Vagina (tissue), 2 donors: ENCODE results near the gene PRTN3. TPM values are rescaled to one million over a fixed set of nuclear protein-coding genes. Genes with fewer than 3 reads are reported as not detected.

Experiments used
- DNase-seq, 2 donors: peaks; one replicate each; pipeline ENCODE4 v3.0.0-alpha.2; 2017; ENCODE audit errors: extremely low spot score in 2 of 2
- H3K27ac ChIP-seq: fragments of 200-600 bp; sonication (generic); one replicate; pipeline ENCODE4 v1.5.1; 2019
- H3K27me3 ChIP-seq: fragments of 200-600 bp; sonication (generic); one replicate; pipeline ENCODE4 v1.5.1; 2019
- H3K36me3 ChIP-seq, 2 donors: fragments of 200-600 bp; sonication (generic); one replicate each; pipeline ENCODE4 v1.5.1; 2017 to 2019
- H3K4me1 ChIP-seq: fragments of 200-600 bp; sonication (generic); one replicate; pipeline ENCODE4 v1.5.1; 2019
- H3K4me3 ChIP-seq, 2 donors: fragments of 200-600 bp; sonication (generic); 1 replicate in 1 of 2; 2 replicates in 1 of 2; pipeline ENCODE4 v1.5.1; 2016 to 2019
- H3K9me3 ChIP-seq: fragments of 200-600 bp; sonication (generic); one replicate; pipeline ENCODE4 v1.5.1; 2019
- CTCF ChIP-seq, 3 experiments: fragments of 450-650 bp in 2 of 3; fragments of 200-600 bp in 1 of 3; sonication (generic) in 1 of 3; IDR thresholded peaks; one replicate each; pipeline ENCODE4 v1.5.1; 2017 to 2019; ENCODE audit warnings: antibody characterized with exemption in 3 of 3, mild to moderate bottlenecking in 2 of 3, moderate library complexity in 2 of 3
- POLR2A ChIP-seq, 2 donors: fragments of 450-650 bp; IDR thresholded peaks; one replicate each; pipeline ENCODE4 v1.6.1; 2017; ENCODE audit warnings: antibody characterized with exemption in 2 of 2, mild to moderate bottlenecking in 2 of 2, moderate library complexity in 2 of 2
- POLR2AphosphoS5 ChIP-seq, 2 donors: sonication (generic); formaldehyde crosslinking; IDR thresholded peaks; one replicate each; pipeline ENCODE4 v1.9.0; 2017; ENCODE audit warnings: antibody characterized with exemption in 2 of 2, mild to moderate bottlenecking in 2 of 2, low read depth in 1 of 2; ENCODE audit not compliant: insufficient read depth in 1 of 2
- intact Hi-C: fragments of 100-400 bp; cut with DNase I; formaldehyde crosslinking; loops from one replicate; pipeline ENCODE4 v1.15.1; 2023
- total RNA-seq: library from RNA; depleted of rRNA; stranded (reverse); fragments of >200 nt; gene quantifications from one replicate; pipeline ENCODE4 v1.2.3, GENCODE V29; 2016

PRTN3 gene
- total RNA-seq, 1 donor from 2014 or later, result not detected

GRCh38 chr19:801030-801860, 39.6 kb upstream of the PRTN3 start:
- Histone ChIP-seq H3K27me3 (no peaks in the 10 kb centered on the region), H3K4me3 (peak overlapping the region; percentile 7 to 42), H3K36me3 (peaks cover 0 to 33% of the 10 kb centered on the region in 2 donors), H3K4me1 (peaks cover 61% of the 10 kb centered on the region), H3K9me3 (no peaks in the 10 kb centered on the region), H3K27ac (peak overlapping the region; percentile 97)
- intact Hi-C loops, result loop anchor here (5.0 kb wide), 1 partner anchor 46 kb away; no protein-coding TSS in a partner anchor
- DNase-seq, result no peak
- no peak for TF ChIP-seq POLR2AphosphoS5 (IDR thresholded peaks at IDR 0.05; ENCODE audit: insufficient read depth in 1 of 2, low read depth in 1 of 2)
- no peak for TF ChIP-seq CTCF (IDR thresholded peaks at IDR 0.05)
- no peak for TF ChIP-seq POLR2A (IDR thresholded peaks at IDR 0.05)

- peaks cover 0 to 41% of the 10 kb centered on the region in 2 donors for H3K36me3 ChIP-seq
- intact Hi-C loops, result loop anchor here (5.0 kb wide), 1 partner anchor 45 kb away; no protein-coding TSS in a partner anchor
These were observed 38.8 kb upstream of the PRTN3 start for GRCh38 chr19:801861-802497.

GRCh38 chr19:802498-803098, 38.2 kb upstream of the PRTN3 start:
- TF ChIP-seq CTCF (IDR thresholded peaks at IDR 0.05) (no peak), POLR2A (IDR thresholded peaks at IDR 0.05) (no peak), POLR2AphosphoS5 (IDR thresholded peaks at IDR 0.05; ENCODE audit: insufficient read depth in 1 of 2, low read depth in 1 of 2) (no peak)
- no peak for DNase-seq
- H3K9me3 ChIP-seq, result no peaks in the 10 kb centered on the region
- H3K27me3 ChIP-seq, result no peaks in the 10 kb centered on the region
- peaks cover 57% of the 10 kb centered on the region for H3K4me1 ChIP-seq
- intact Hi-C loops, result loop anchor here (5.0 kb wide), 1 partner anchor 45 kb away; no protein-coding TSS in a partner anchor
- peak overlapping the region in 1 of 2 donors; percentile 7 for H3K4me3 ChIP-seq
- peaks cover 0 to 45% of the 10 kb centered on the region in 2 donors for H3K36me3 ChIP-seq
- peak overlapping the region; percentile 97 for H3K27ac ChIP-seq

More at GRCh38 chr19:801861-802497, 38.8 kb upstream of the PRTN3 start:
- Histone ChIP-seq H3K4me1 (peaks cover 57% of the 10 kb centered on the region), H3K4me3 (peak overlapping the region; percentile 7 to 42), H3K27me3 (no peaks in the 10 kb centered on the region), H3K9me3 (no peaks in the 10 kb centered on the region), H3K27ac (peak overlapping the region; percentile 97)
- TF ChIP-seq POLR2A (IDR thresholded peaks at IDR 0.05), result no peak
- no peak for TF ChIP-seq CTCF (IDR thresholded peaks at IDR 0.05)
- TF ChIP-seq POLR2AphosphoS5 (IDR thresholded peaks at IDR 0.05; ENCODE audit: insufficient read depth in 1 of 2, low read depth in 1 of 2), result no peak
- no peak for DNase-seq

GRCh38 chr19:803099-803561, 37.7 kb upstream of the PRTN3 start:
- no peaks in the 10 kb centered on the region for H3K9me3 ChIP-seq
- DNase-seq, result no peak
- peaks cover 0 to 50% of the 10 kb centered on the region in 2 donors for H3K36me3 ChIP-seq
- TF ChIP-seq POLR2AphosphoS5 (IDR thresholded peaks at IDR 0.05; ENCODE audit: insufficient read depth in 1 of 2, low read depth in 1 of 2) (no peak), POLR2A (IDR thresholded peaks at IDR 0.05) (no peak), CTCF (IDR thresholded peaks at IDR 0.05) (no peak)
- intact Hi-C loops, result loop anchor here (5.0 kb wide), 1 partner anchor 44 kb away; no protein-coding TSS in a partner anchor
- no peak overlapping the region for H3K4me3 ChIP-seq
- H3K27me3 ChIP-seq, result no peaks in the 10 kb centered on the region
- peaks cover 57% of the 10 kb centered on the region for H3K4me1 ChIP-seq
- H3K27ac ChIP-seq, result no peak overlapping the region
